T-helper 2 cell treated with Interferon-gamma antibody and Interleukin-4, amounts not matched to agents 5 μg/mL and 100 μg/mL, for 36 hours (primary cell): ENCODE results near the gene NOL11.
"Not testable (repeated sequence)": the region's sequence is repeated elsewhere in the genome, so short reads cannot be mapped to it uniquely, and the experiment has no call there.

Experiments
- DNase-seq: peaks from one replicate; pipeline ENCODE4 v3.0.0; 2021; ENCODE audit warnings: low spot score
- H3K27ac Mint-ChIP-seq: one replicate; pipeline ENCODE4 v1.8.0; 2021; ENCODE audit warnings: mild to moderate bottlenecking, mixed read lengths
- H3K27me3 Mint-ChIP-seq: one replicate; pipeline ENCODE4 v1.8.0; 2021; ENCODE audit warnings: low read depth, mixed read lengths
- H3K36me3 Mint-ChIP-seq: one replicate; pipeline ENCODE4 v1.8.0; 2021; ENCODE audit warnings: low read depth, mixed read lengths
- H3K4me1 Mint-ChIP-seq: one replicate; pipeline ENCODE4 v1.8.0; 2021; ENCODE audit warnings: low read depth, mixed read lengths
- H3K4me3 Mint-ChIP-seq: one replicate; pipeline ENCODE4 v1.8.0; 2022; ENCODE audit warnings: mild to moderate bottlenecking, moderate library complexity, mixed read lengths
- H3K9me3 Mint-ChIP-seq: one replicate; pipeline ENCODE4 v1.8.0; 2021; ENCODE audit warnings: mixed read lengths

NOL11 gene

GRCh38 chr17:67718325-67718941, 697 bp downstream of the NOL11 start:
- Mint-ChIP-seq H3K27me3 (no peaks in the 10 kb centered on the region), H3K27ac (peak overlapping the region; percentile 98), H3K4me3 (peak overlapping the region; percentile 99), H3K9me3 (no peaks in the 10 kb centered on the region), H3K4me1 (peaks cover 11% of the 10 kb centered on the region), H3K36me3 (peaks cover 30% of the 10 kb centered on the region)
- peak; percentile 35 for DNase-seq

DNA sequence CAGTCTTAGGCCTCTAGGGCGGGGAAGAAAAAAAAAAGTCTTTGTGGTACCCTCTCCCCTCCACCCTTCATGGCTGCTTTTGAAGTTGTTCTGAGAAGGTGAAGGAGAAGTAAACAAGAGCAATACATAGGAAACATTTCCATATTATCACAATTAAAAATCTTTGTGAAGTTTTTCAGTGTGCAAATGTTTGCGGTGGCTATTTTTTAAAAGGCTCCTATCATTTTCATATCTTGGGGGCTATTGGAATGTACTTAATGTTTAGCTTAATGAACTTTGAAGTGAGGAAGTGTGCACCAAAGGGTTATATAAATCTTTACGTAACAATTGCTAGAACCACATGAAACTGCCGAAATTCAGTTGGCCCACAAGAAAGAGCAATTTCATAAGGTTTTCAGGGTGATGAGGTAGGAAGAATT, 7.6 kb downstream of the NOL11 start:
- no peak for DNase-seq
- Mint-ChIP-seq H3K36me3 (peaks cover 69% of the 10 kb centered on the region), H3K4me1 (peaks cover 13% of the 10 kb centered on the region), H3K4me3 (peak overlapping the region; percentile 3), H3K27me3 (no peaks in the 10 kb centered on the region), H3K27ac (peak overlapping the region; percentile 71), H3K9me3 (no peaks in the 10 kb centered on the region)

- H3K4me1 Mint-ChIP-seq: peaks cover 13% of the 10 kb centered on the region
- peak overlapping the region; percentile 3 for H3K4me3 Mint-ChIP-seq
- H3K27ac Mint-ChIP-seq: peak overlapping the region; percentile 71
- DNase-seq: no peak
- peaks cover 70% of the 10 kb centered on the region for H3K36me3 Mint-ChIP-seq
- no peaks in the 10 kb centered on the region for H3K9me3 Mint-ChIP-seq
- H3K27me3 Mint-ChIP-seq: no peaks in the 10 kb centered on the region
Measured at GRCh38 chr17:67725807-67726206, 8.1 kb downstream of the NOL11 start.

- H3K4me1 Mint-ChIP-seq: peaks cover 13% of the 10 kb centered on the region
- not testable (repeated sequence) for H3K27me3 Mint-ChIP-seq, H3K9me3 Mint-ChIP-seq, DNase-seq, H3K4me3 Mint-ChIP-seq
- H3K36me3 Mint-ChIP-seq: peaks cover 68% of the 10 kb centered on the region
- peak overlapping the region; percentile 29 for H3K27ac Mint-ChIP-seq
Measured at GRCh38 chr17:67727152-67728039, 9.7 kb downstream of the NOL11 start.

GRCh38 chr17:67729903-67730302, 12.2 kb downstream of the NOL11 start:
- no peak overlapping the region for H3K27ac Mint-ChIP-seq
- DNase-seq: no peak
- peaks cover 6% of the 10 kb centered on the region for H3K9me3 Mint-ChIP-seq
- no peaks in the 10 kb centered on the region for H3K27me3 Mint-ChIP-seq
- no peak overlapping the region for H3K4me3 Mint-ChIP-seq
- peaks cover 17% of the 10 kb centered on the region for H3K4me1 Mint-ChIP-seq
- peaks cover 69% of the 10 kb centered on the region for H3K36me3 Mint-ChIP-seq

DNA sequence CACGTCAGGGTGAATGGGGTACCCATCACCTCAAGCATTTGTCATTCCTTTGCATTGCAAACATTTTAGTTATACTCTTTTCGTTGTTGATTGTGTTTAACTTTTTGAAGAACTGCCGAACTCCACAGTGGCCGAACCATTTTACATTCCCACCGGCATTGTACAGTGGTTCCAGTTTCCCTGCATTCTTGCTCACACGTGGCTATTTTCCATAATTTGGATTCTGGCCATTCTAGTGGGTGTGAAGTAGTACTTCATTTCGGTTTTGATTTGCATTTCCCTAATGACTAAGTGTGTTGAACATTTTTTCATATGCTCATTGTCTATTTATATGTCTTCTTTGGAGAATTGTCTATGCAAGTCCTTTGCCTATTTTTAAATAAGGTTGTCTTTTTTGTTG, 13.0 kb downstream of the NOL11 start:
- H3K4me1 Mint-ChIP-seq: peaks cover 11% of the 10 kb centered on the region
- no peak for DNase-seq
- no peak overlapping the region for H3K27ac Mint-ChIP-seq
- H3K4me3 Mint-ChIP-seq: no peak overlapping the region
- H3K36me3 Mint-ChIP-seq: peaks cover 63% of the 10 kb centered on the region
- no peaks in the 10 kb centered on the region for H3K27me3 Mint-ChIP-seq
- peaks cover 6% of the 10 kb centered on the region for H3K9me3 Mint-ChIP-seq

- peaks cover 8% of the 10 kb centered on the region for H3K4me1 Mint-ChIP-seq
- H3K27ac Mint-ChIP-seq: no peak overlapping the region
- H3K36me3 Mint-ChIP-seq: peaks cover 68% of the 10 kb centered on the region
- H3K9me3 Mint-ChIP-seq: peaks cover 6% of the 10 kb centered on the region
- no peak overlapping the region for H3K4me3 Mint-ChIP-seq
- no peaks in the 10 kb centered on the region for H3K27me3 Mint-ChIP-seq
- no peak for DNase-seq
Measured at GRCh38 chr17:67733449-67733848, 15.7 kb downstream of the NOL11 start.

DNA sequence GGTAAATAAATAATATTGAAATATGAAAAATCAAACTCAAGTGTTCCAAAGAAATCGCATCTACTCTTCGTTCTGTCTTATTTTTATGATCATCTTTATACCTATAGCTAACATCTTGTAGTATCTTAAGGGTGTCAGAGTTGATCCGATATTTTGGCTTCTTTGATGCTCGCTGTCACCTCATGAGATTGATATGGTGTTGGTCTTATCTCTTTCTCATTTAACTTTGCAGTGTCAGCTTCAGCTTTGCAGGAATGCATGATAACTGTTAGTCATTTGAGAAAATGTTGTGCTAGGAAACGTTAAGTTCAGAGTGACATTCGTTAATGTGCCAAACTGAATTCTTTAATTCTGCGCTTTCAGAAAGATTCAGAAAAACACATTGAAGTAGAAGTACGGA, 19.4 kb downstream of the NOL11 start:
- no peaks in the 10 kb centered on the region for H3K9me3 Mint-ChIP-seq
- peaks cover 53% of the 10 kb centered on the region for H3K36me3 Mint-ChIP-seq
- no peaks in the 10 kb centered on the region for H3K27me3 Mint-ChIP-seq
- peaks cover 6% of the 10 kb centered on the region for H3K4me1 Mint-ChIP-seq
- H3K4me3 Mint-ChIP-seq: no peak overlapping the region
- no peak for DNase-seq
- H3K27ac Mint-ChIP-seq: no peak overlapping the region

DNA sequence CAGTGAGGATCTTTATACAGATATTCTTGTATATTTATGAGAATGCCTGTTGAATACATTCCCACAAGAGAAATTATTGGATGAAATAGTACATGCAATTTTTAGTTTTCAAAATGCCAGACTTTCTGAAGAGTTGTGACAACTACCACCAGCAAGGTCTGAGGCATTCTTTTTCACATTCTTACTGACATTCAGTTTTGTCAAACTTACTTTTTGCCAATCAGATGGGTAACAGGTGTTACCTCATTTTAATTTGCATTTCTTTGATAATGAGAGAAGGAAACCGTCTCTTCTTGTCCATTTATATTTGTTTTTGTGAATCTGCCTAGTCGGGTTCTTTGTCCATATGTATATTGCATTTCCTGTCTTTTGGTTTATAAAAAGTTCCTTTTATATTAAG, 24.3 kb downstream of the NOL11 start:
- H3K27me3 Mint-ChIP-seq: no peaks in the 10 kb centered on the region
- no peaks in the 10 kb centered on the region for H3K4me1 Mint-ChIP-seq
- no peak for DNase-seq
- H3K36me3 Mint-ChIP-seq: peaks cover 45% of the 10 kb centered on the region
- H3K9me3 Mint-ChIP-seq: no peaks in the 10 kb centered on the region
- H3K27ac Mint-ChIP-seq: no peak overlapping the region
- H3K4me3 Mint-ChIP-seq: no peak overlapping the region

DNA sequence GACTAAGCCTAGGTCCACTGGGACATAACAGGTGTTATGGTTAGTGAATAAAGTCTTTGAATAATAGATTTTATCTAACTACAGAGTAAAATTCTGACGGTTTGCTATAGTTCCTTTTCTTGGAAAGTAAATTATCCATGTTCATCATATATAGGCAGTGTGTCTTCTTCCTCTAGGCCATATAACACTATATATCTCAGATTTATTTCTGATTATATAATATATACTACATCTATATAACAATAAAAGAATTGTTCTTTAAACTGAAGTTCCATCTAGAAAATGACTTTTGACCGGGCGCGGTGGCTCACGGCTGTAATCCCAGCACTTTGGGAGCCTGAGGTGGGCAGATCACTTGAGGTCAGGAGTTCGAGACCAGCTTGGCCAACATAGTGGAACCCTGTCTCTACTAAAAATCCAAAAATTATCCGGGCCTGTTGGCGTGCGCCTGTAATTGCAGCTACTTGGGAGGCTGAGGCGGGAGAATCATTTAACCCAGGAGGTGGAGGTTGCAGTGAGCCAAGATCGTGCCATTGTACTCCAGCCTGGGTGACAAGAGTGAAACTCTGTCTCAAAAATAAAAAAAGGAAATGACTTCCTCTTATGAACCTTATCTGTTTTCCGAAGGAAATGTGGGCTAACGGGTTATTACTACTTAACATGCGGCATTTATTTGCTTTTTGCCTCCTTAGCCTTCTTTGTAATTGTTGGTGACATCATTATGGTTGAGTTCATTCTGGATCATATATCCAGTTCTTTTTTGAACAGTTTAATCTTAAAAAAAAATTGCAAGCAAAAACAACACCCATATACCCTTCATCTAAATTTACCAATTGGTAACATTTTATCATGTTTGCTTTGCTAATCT, 29.2 kb downstream of the NOL11 start:
- Mint-ChIP-seq H3K4me1 (peaks cover 1% of the 10 kb centered on the region), H3K9me3 (no peaks in the 10 kb centered on the region), H3K27ac (no peak overlapping the region), H3K36me3 (peaks cover 56% of the 10 kb centered on the region), H3K27me3 (no peaks in the 10 kb centered on the region), H3K4me3 (no peak overlapping the region)
- no peak for DNase-seq

DNA sequence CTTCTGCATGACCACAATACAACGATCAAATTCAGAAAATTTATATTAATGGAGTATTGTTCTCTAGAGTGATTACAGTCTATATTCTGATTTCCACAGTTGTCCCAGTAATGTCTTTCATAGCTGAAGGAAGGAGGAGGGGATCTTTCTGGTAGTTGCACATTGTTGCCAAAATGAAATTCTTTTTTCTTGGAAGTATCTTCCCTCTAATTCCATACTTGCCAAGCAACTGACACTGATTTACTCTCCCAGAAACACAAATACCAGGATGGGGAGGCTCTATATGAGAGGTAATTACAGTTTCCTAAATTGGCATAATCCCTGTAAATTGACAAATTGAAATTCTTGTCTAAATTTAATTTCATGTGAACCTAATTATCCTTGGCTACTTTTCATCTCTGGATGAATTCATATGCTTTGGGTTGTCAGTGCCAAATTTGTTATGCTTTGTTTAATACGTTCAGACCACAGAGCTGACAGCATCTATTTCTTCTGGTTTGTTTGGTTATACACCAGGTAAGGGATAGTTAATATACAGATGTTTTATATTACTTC, 30.0 kb downstream of the NOL11 start:
- Mint-ChIP-seq H3K27ac (no peak overlapping the region), H3K4me1 (peaks cover 1% of the 10 kb centered on the region), H3K4me3 (no peak overlapping the region), H3K9me3 (no peaks in the 10 kb centered on the region), H3K36me3 (peaks cover 50% of the 10 kb centered on the region), H3K27me3 (no peaks in the 10 kb centered on the region)
- no peak for DNase-seq

DNA sequence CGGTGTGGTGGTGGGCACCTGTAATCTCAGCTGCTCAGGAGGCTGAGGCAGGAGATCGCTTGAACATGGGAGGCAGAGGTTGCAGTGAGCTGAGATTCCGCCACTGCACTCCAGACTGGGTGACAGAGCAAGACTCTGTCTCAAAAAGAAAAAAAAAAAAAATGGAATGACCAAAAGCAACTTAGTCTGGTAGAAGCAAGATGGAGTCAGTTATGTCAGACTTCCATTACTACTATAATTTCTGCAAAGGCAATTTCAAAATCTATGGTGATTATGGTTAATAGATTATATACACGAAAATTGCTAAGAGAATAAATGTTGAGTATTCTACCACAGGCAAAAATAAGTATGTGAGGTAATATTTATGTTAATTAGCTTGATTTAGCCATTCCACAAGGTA, 32.3 kb downstream of the NOL11 start:
- Mint-ChIP-seq H3K36me3 (peaks cover 46% of the 10 kb centered on the region), H3K9me3 (no peaks in the 10 kb centered on the region), H3K27ac (no peak overlapping the region), H3K27me3 (no peaks in the 10 kb centered on the region), H3K4me1 (peaks cover 1% of the 10 kb centered on the region), H3K4me3 (no peak overlapping the region)
- no peak for DNase-seq

GRCh38 chr17:67751101-67752074, 33.7 kb downstream of the NOL11 start:
- H3K27me3 Mint-ChIP-seq: no peaks in the 10 kb centered on the region
- H3K9me3 Mint-ChIP-seq: no peaks in the 10 kb centered on the region
- H3K4me1 Mint-ChIP-seq: peaks cover 9% of the 10 kb centered on the region
- DNase-seq: no peak
- no peak overlapping the region for H3K27ac Mint-ChIP-seq
- H3K4me3 Mint-ChIP-seq: no peak overlapping the region
- peaks cover 49% of the 10 kb centered on the region for H3K36me3 Mint-ChIP-seq
